ENCODE data around the gene TMEM221.
A peak's percentile ranks its signal among the peaks of the same experiment; 100 is the strongest.

TMEM221 gene

GRCh38 chr19:17441241-17442021 is 7.0 kb downstream of the TMEM221 start:
- peak in 1 of 2 experiments; percentile 48 for DNase-seq (ENCODE audit: low spot score in 2 of 2)
- H3K4me1 ChIP-seq = no peaks in the 10 kb centered on the region
- no peak overlapping the region for H3K4me3 ChIP-seq
- H3K36me3 ChIP-seq (replicated peaks) = no peaks in the 10 kb centered on the region
- no peaks in the 10 kb centered on the region for H3K9me3 ChIP-seq
- no peaks in the 10 kb centered on the region for H3K27me3 ChIP-seq (ENCODE audit: low read depth)
- in situ Hi-C loops (cut with MboI; ENCODE audit: low sequenced_read_pairs) = no loop called here

- H3K27me3 ChIP-seq (ENCODE audit: low read depth) = no peaks in the 10 kb centered on the region
- H3K4me3 ChIP-seq = no peak overlapping the region
- DNase-seq (ENCODE audit: low spot score in 2 of 2) = no peak
- no peaks in the 10 kb centered on the region for H3K4me1 ChIP-seq
- in situ Hi-C loops (cut with MboI; ENCODE audit: low sequenced_read_pairs) = no loop called here
- H3K9me3 ChIP-seq = no peaks in the 10 kb centered on the region
- no peaks in the 10 kb centered on the region for H3K36me3 ChIP-seq (replicated peaks)
These were observed 11.6 kb downstream of the TMEM221 start for GRCh38 chr19:17436874-17437267.

DNA sequence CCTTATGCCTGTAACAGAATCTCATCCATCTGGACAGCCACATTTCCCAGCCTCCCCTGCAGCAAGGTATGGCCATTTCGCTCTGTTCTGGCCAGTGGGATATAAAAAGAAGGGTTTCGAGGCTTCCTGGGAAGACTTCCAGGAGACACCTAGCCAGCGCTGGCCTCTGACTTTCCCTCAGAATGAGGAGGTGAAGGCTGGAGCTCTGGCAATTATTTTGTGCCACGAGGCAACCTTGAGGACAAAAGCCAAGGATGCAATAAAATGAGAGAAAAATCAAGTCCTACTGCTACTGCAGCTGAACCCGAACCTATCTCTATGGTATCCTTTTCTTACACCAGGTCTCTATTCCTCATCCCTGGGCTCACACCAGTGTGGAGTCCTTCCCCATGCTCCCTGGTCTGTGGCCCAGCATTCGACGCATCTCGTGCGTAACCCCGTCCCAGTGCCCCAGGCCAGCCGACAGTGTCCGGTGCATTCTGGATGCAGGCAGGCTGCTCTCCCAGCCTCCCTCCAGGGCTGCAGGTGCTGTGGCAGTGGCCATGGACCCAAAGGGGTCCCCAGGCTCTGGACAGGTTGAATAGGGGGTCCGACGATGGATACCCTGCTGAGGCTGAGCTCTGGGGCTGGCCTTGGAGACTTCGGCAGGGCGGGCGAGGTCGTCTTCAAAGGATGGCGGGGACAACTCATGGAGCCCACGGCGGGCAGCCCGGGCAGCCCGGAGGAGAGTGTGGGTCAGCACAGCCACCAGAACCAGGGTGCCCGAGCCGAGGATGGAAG is 12.2 kb downstream of the TMEM221 start:
- no peaks in the 10 kb centered on the region for H3K9me3 ChIP-seq
- no peaks in the 10 kb centered on the region for H3K36me3 ChIP-seq (replicated peaks)
- DNase-seq (ENCODE audit: low spot score in 2 of 2) = no peak
- in situ Hi-C loops (cut with MboI; ENCODE audit: low sequenced_read_pairs) = no loop called here
- no peaks in the 10 kb centered on the region for H3K4me1 ChIP-seq
- H3K27me3 ChIP-seq (ENCODE audit: low read depth) = no peaks in the 10 kb centered on the region
- no peak overlapping the region for H3K4me3 ChIP-seq

GRCh38 chr19:17435218-17435617 is 13.2 kb downstream of the TMEM221 start:
- H3K4me1 ChIP-seq = no peaks in the 10 kb centered on the region
- in situ Hi-C loops (cut with MboI; ENCODE audit: low sequenced_read_pairs) = no loop called here
- H3K27me3 ChIP-seq (ENCODE audit: low read depth) = no peaks in the 10 kb centered on the region
- DNase-seq (ENCODE audit: low spot score in 2 of 2) = no peak
- no peaks in the 10 kb centered on the region for H3K9me3 ChIP-seq
- H3K36me3 ChIP-seq (replicated peaks) = no peaks in the 10 kb centered on the region
- H3K4me3 ChIP-seq = no peak overlapping the region

GRCh38 chr19:17431417-17431816 is 17.1 kb downstream of the TMEM221 start:
- in situ Hi-C loops (cut with MboI; ENCODE audit: low sequenced_read_pairs) = no loop called here

GRCh38 chr19:17429641-17430113 is 18.8 kb downstream of the TMEM221 start:
- Histone ChIP-seq H3K4me1 (no peaks in the 10 kb centered on the region; the same call in 1 of the 2 replicates), H3K9me3 (no peaks in the 10 kb centered on the region), H3K27me3 (ENCODE audit: low read depth) (no peaks in the 10 kb centered on the region), H3K4me3 (no peak overlapping the region), H3K36me3 (replicated peaks) (no peaks in the 10 kb centered on the region)
- no peak for DNase-seq (ENCODE audit: low spot score in 2 of 2)
- in situ Hi-C loops (cut with MboI; ENCODE audit: low sequenced_read_pairs) = no loop called here

More at GRCh38 chr19:17431417-17431816, 17.1 kb downstream of the TMEM221 start:
- no peaks in the 10 kb centered on the region for H3K27me3 ChIP-seq (ENCODE audit: low read depth)
- no peaks in the 10 kb centered on the region for H3K9me3 ChIP-seq
- no peaks in the 10 kb centered on the region for H3K4me1 ChIP-seq
- H3K36me3 ChIP-seq (replicated peaks) = no peaks in the 10 kb centered on the region
- no peak for DNase-seq (ENCODE audit: low spot score in 2 of 2)
- no peak overlapping the region for H3K4me3 ChIP-seq

DNA sequence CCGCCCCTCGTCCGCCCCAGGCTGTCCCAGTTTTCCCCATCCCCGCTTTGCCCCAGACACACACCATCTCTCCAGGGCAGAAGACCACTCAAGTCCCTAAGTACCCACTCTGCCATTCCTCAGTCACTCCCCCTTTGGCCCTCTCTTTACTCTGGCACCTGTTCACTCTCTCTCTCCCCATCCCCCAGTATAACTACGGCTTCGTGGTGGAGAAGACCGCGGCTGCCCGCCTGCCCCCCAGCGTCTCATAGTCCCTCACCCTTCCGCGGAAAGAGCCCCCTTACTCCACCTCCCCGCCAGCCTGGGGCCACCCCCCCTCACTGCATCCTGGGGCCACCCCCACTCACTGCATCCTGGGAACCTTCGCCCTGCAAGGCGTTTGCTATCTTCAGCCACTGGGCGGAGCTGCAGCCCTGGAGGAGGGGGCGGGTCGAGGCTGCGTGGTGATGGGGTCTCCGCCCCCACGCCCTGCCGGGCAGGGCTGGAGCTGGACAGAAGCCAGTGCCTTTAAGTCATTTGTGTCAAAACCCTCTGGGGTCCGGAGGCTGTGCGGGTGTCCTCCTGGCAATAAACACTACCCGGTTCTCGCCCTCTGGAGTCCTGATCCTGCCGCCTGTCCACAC is 23.6 kb downstream of the TMEM221 start:
- no peaks in the 10 kb centered on the region for H3K27me3 ChIP-seq (ENCODE audit: low read depth)
- no peaks in the 10 kb centered on the region for H3K9me3 ChIP-seq
- no peaks in the 10 kb centered on the region; the same call in none of the 2 replicates for H3K4me1 ChIP-seq
- DNase-seq (ENCODE audit: low spot score in 2 of 2) = peak; percentile 63 to 91
- H3K4me3 ChIP-seq = peak overlapping the region; percentile 11; the same call in 1 of the 2 replicates
- in situ Hi-C loops (cut with MboI; ENCODE audit: low sequenced_read_pairs) = no loop called here
- H3K36me3 ChIP-seq (replicated peaks) = no peaks in the 10 kb centered on the region; the same call in 1 of the 2 replicates

GRCh38 chr19:17423429-17424208 is 24.8 kb downstream of the TMEM221 start:
- no peaks in the 10 kb centered on the region; the same call in 1 of the 2 replicates for H3K9me3 ChIP-seq
- no peak for DNase-seq (ENCODE audit: low spot score in 2 of 2)
- no peaks in the 10 kb centered on the region; the same call in 1 of the 2 replicates for H3K36me3 ChIP-seq (replicated peaks)
- H3K4me1 ChIP-seq = peaks cover 7% of the 10 kb centered on the region
- no peaks in the 10 kb centered on the region for H3K27me3 ChIP-seq (ENCODE audit: low read depth)
- no peak overlapping the region for H3K4me3 ChIP-seq
- in situ Hi-C loops (cut with MboI; ENCODE audit: low sequenced_read_pairs) = no loop called here

- Histone ChIP-seq H3K27me3 (ENCODE audit: low read depth) (no peaks in the 10 kb centered on the region), H3K4me3 (no peak overlapping the region)
- in situ Hi-C loops (cut with MboI; ENCODE audit: low sequenced_read_pairs) = no loop called here
These were observed 26.5 kb downstream of the TMEM221 start for GRCh38 chr19:17421942-17422341.

DNA sequence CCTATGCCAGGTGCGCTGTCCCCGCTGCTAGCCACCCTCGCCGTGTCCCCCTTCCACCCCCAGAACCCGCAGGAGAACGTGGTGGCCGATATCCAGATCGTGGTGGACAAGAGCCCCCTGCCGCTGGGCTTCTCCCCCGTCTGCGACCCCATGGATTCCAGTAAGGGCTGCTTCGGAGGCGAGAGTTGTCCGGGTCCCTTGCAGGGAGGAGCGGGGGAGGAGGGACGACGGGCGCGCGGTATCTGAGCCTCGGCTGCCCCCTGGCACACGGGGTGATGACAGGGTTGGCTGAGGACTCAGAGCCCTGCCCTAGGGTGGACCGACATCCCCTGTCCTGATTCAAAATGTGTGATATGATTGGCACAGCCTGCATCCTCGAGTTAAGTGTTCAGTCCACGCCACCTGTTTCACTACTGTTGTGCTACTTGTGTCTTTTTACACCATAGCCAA is 28.0 kb downstream of the TMEM221 start:
- in situ Hi-C loops (cut with MboI; ENCODE audit: low sequenced_read_pairs) = no loop called here
- DNase-seq (ENCODE audit: low spot score in 2 of 2) = peak in 1 of 2 experiments; percentile 63
- peaks cover 8% of the 10 kb centered on the region for H3K4me1 ChIP-seq
- peak overlapping the region; percentile 63 for H3K4me3 ChIP-seq
- no peaks in the 10 kb centered on the region for H3K27me3 ChIP-seq (ENCODE audit: low read depth)
- no peaks in the 10 kb centered on the region; the same call in 1 of the 2 replicates for H3K9me3 ChIP-seq
- H3K36me3 ChIP-seq (replicated peaks) = peaks cover 3% of the 10 kb centered on the region; the same call in 1 of the 2 replicates

More at GRCh38 chr19:17421942-17422341, 26.5 kb downstream of the TMEM221 start:
- DNase-seq (ENCODE audit: low spot score in 2 of 2) = no peak
- peaks cover 7% of the 10 kb centered on the region for H3K4me1 ChIP-seq
- H3K9me3 ChIP-seq = no peaks in the 10 kb centered on the region; the same call in 1 of the 2 replicates
- H3K36me3 ChIP-seq (replicated peaks) = no peaks in the 10 kb centered on the region; the same call in 1 of the 2 replicates

DNA sequence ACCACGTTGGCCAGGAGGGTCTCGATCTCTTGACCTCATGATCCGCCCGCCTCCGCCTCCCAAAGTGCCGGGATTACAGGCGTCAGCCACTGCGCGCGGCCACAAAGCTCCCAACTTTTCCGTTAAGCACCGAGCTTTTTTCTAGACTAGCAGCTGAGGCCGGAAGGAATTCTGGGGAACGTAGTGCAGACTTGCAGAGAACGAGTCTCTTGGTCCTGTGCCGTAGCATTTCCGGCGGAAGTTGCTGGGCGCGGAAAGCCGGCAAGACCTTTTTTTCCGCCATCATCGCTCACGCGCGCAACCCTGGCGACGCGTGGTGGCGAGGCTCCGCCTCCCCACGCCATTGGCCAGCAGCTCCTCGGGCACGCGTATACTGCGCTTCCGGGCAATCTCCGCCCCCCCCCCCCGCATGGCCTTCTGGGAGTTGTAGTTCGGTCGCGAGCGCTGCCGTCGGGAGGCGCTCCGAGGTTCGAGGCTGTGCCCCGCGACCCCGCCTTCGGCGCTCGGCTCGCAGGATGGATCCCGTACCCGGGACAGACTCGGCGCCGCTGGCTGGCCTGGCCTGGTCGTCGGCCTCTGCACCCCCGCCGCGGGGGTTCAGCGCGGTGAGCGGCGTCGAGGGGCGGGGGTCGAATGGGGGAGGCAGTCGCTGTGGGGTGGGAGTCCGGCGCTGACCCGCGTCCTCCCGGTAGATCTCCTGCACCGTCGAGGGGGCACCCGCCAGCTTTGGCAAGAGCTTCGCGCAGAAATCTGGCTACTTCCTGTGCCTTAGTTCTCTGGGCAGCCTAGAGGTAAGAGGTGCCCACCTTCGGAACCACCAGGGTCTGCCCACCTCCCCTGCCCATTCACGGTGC is 28.6 kb downstream of the TMEM221 start, which contains the start of gene MVB12A:
Gene MVB12A, plus strand, starts transcription at position 427 of the 854 bp plus-strand sequence. Its CDS starts 89 bp downstream, at position 516.
- in situ Hi-C loops (cut with MboI; ENCODE audit: low sequenced_read_pairs) = no loop called here
- Histone ChIP-seq H3K4me3 (peak within 1 kb of the TSS; percentile 63), H3K27me3 (ENCODE audit: low read depth) (no peaks in the 10 kb centered on the region), H3K9me3 (no peaks in the 10 kb centered on the region; the same call in 1 of the 2 replicates), H3K36me3 (replicated peaks) (peaks cover 3% of the 10 kb centered on the region; the same call in 1 of the 2 replicates), H3K4me1 (peaks cover 13% of the 10 kb centered on the region)
- DNase-seq (ENCODE audit: low spot score in 2 of 2) = peak; percentile 98

DNA sequence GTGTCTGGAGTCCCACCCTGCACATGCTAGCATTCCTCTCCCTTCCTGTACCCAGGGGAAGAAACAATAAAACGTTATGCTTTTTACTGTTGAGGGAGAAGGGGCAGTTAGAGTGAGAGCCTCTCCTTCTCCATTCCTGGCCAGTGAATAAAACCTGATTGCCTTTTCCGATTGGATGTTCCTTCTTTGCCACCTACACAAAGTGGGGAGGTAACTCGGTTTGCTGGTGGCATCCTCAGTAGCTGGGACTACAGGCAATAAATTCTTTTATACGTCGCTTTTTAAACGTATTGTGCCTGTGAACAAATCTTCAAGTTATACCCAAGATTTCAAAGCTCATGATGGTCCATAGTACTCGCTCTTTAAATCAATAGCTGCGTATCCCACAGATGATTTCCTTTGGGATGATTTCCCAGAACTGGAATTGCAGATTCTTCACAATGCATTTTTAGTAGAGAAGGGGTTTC is 29.3 kb downstream of the TMEM221 start:
- Histone ChIP-seq H3K4me1 (peaks cover 14% of the 10 kb centered on the region), H3K4me3 (peak overlapping the region; percentile 63), H3K9me3 (no peaks in the 10 kb centered on the region; the same call in 1 of the 2 replicates), H3K36me3 (replicated peaks) (peaks cover 3% of the 10 kb centered on the region; the same call in 1 of the 2 replicates), H3K27me3 (ENCODE audit: low read depth) (no peaks in the 10 kb centered on the region)
- DNase-seq (ENCODE audit: low spot score in 2 of 2) = no peak
- in situ Hi-C loops (cut with MboI; ENCODE audit: low sequenced_read_pairs) = no loop called here

Data from HAP-1 (cell line).